Neural progenitor cell (in vitro differentiated cells): ENCODE measurements around the gene KCNA10. TPM values are rescaled to one million over a fixed set of nuclear protein-coding genes. Genes with fewer than 3 reads are reported as not detected.

Experiments used
- DNase-seq: peaks from one replicate; pipeline ENCODE4 v3.0.0-alpha.2; 2016; ENCODE audit warnings: low spot score
- H2AFZ ChIP-seq: fragments of 200-600 bp; sonication (generic); replicated peaks from 2 replicates; pipeline ENCODE4 v1.6.1; 2016; ENCODE audit warnings: antibody characterized with exemption
- H3F3A ChIP-seq: fragments of 200-600 bp; sonication (generic); 2 replicates; pipeline ENCODE4 v1.6.1; 2016; ENCODE audit warnings: antibody characterized with exemption, low read depth
- H3K27ac ChIP-seq: fragments of 200-600 bp; sonication (generic); 2 replicates; pipeline ENCODE4 v1.5.1; 2016; ENCODE audit warnings: mild to moderate bottlenecking
- H3K27me3 ChIP-seq: fragments of 200-600 bp; sonication (generic); 2 replicates; pipeline ENCODE4 v1.6.1; 2016; ENCODE audit warnings: mild to moderate bottlenecking, moderate library complexity
- H3K36me3 ChIP-seq: fragments of 200-600 bp; sonication (generic); 2 replicates; pipeline ENCODE4 v1.5.1; 2016
- H3K4me1 ChIP-seq: fragments of 200-600 bp; sonication (generic); 2 replicates; pipeline ENCODE4 v1.6.1; 2016; ENCODE audit warnings: mixed run types
- H3K4me2 ChIP-seq: fragments of 200-600 bp; sonication (generic); 2 replicates; pipeline ENCODE4 v1.6.1; 2016
- H3K4me3 ChIP-seq: fragments of 200-600 bp; sonication (generic); 2 replicates; pipeline ENCODE4 v1.5.1; 2016
- H3K79me2 ChIP-seq: fragments of 200-600 bp; sonication (generic); 2 replicates; pipeline ENCODE4 v1.6.1; 2016; ENCODE audit warnings: low read depth
- H3K9ac ChIP-seq: fragments of 200-600 bp; sonication (generic); 2 replicates; pipeline ENCODE4 v1.6.1; 2016
- H3K9me3 ChIP-seq: fragments of 200-600 bp; sonication (generic); 2 replicates; pipeline ENCODE4 v1.5.1; 2016; ENCODE audit warnings: low read depth
- H4K20me1 ChIP-seq: fragments of 200-600 bp; sonication (generic); 2 replicates; pipeline ENCODE4 v1.6.1; 2016; ENCODE audit warnings: low read depth
- H3K27ac Mint-ChIP-seq: 3 replicates; pipeline ENCODE4 v1.8.0; 2021; ENCODE audit warnings: mixed read lengths
- H3K27me3 Mint-ChIP-seq: 2 replicates; pipeline ENCODE4 v1.8.0; 2022; ENCODE audit warnings: low read depth, mild to moderate bottlenecking, inconsistent platforms, moderate library complexity, mixed read lengths; ENCODE audit not compliant: insufficient read depth
- H3K36me3 Mint-ChIP-seq: 3 replicates; pipeline ENCODE4 v1.8.0; 2021; ENCODE audit warnings: mixed read lengths
- H3K4me1 Mint-ChIP-seq: 3 replicates; pipeline ENCODE4 v1.8.0; 2021; ENCODE audit warnings: mixed read lengths
- H3K4me3 Mint-ChIP-seq: 3 replicates; pipeline ENCODE4 v1.8.0; 2021; ENCODE audit warnings: mild to moderate bottlenecking, moderate library complexity, mixed read lengths
- H3K9me3 Mint-ChIP-seq: 3 replicates; pipeline ENCODE4 v1.8.0; 2020; ENCODE audit warnings: mixed read lengths
- EZH2 ChIP-seq: fragments of 200-600 bp; sonication (generic); IDR thresholded peaks from 2 replicates; pipeline ENCODE4 v1.6.1; 2017; ENCODE audit warnings: antibody characterized with exemption, mild to moderate bottlenecking, moderate library complexity
- EZH2phosphoT487 ChIP-seq: fragments of 200-600 bp; sonication (generic); IDR thresholded peaks from 2 replicates; pipeline ENCODE4 v1.6.1; 2017; ENCODE audit warnings: antibody characterized with exemption
- total RNA-seq: library from RNA; depleted of rRNA; stranded (reverse); fragments of >200 nt; gene quantifications from 2 replicates; pipeline ENCODE4 v1.2.3, GENCODE V29; 2015; ENCODE audit warnings: low replicate concordance
- TF ChIP-seq, protein P1 (sequence below): fragments of 200-600 bp; sonication (generic); IDR thresholded peaks from 2 replicates; pipeline ENCODE4 v1.5.1; 2017; ENCODE audit warnings: antibody characterized with exemption, mild to moderate bottlenecking

Gene KCNA10
- total RNA-seq, 1 donor from 2014 or later = not detected

DNA sequence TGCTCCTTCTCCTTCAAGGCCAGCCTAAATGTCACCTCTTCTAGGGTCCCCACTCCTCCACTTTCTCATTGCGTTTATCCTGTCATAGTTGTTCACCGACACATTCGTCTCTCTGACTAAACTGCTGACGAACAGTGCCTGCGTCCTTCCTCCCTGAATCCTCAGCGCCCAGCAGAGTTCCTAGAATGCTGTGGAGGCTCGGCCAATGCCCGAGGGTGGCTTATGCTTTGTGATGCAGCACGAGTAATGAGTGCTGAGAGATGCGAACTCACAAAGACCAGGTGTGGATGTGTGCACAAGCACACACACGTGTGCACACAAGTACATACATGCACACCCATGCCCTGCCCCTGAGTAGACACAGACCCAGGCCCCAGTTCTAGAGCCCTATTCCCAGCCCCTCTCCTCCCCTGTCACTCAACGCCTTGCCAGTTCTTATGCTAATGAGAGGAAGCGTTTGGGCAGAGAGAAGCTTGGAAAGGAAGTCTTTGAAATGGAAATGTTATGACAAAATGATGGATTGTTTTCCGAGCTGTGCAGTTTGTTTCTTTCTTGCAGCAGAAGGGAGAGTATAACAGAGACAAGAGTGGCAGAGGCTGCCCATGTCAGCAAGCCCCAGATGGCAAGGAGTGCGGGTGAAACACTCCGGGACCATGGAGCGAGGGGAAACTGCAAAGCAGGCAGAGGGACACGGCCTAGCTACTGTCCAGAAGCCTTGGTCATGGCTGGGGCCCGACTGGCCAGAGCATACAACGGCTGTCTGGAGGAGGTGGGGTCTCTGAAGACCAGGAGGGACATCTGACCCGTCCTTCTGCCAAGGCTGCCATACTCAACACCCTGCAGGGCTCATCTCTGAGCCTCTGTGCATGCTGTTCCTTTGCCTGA lies 24.2 kb downstream of the KCNA10 start:
- H3K36me3 ChIP-seq = no peaks in the 10 kb centered on the region
- H3K4me3 ChIP-seq = no peak overlapping the region
- H3F3A ChIP-seq = no peaks in the 10 kb centered on the region
- H3K9me3 ChIP-seq = no peaks in the 10 kb centered on the region
- TF ChIP-seq, protein P1, sequence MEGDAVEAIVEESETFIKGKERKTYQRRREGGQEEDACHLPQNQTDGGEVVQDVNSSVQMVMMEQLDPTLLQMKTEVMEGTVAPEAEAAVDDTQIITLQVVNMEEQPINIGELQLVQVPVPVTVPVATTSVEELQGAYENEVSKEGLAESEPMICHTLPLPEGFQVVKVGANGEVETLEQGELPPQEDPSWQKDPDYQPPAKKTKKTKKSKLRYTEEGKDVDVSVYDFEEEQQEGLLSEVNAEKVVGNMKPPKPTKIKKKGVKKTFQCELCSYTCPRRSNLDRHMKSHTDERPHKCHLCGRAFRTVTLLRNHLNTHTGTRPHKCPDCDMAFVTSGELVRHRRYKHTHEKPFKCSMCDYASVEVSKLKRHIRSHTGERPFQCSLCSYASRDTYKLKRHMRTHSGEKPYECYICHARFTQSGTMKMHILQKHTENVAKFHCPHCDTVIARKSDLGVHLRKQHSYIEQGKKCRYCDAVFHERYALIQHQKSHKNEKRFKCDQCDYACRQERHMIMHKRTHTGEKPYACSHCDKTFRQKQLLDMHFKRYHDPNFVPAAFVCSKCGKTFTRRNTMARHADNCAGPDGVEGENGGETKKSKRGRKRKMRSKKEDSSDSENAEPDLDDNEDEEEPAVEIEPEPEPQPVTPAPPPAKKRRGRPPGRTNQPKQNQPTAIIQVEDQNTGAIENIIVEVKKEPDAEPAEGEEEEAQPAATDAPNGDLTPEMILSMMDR = no peak
- TF ChIP-seq EZH2 (no peak), EZH2phosphoT487 (no peak)
- H2AFZ ChIP-seq = peak overlapping the region; percentile 72
- H3K9me3 Mint-ChIP-seq = no peaks in the 10 kb centered on the region
- H3K4me1 ChIP-seq = peaks cover 6% of the 10 kb centered on the region
- H3K4me2 ChIP-seq = peak overlapping the region; percentile 10
- peak overlapping the region; percentile 3 for H3K4me3 Mint-ChIP-seq
- peaks cover 6% of the 10 kb centered on the region for H3K27me3 Mint-ChIP-seq
- no peak overlapping the region for H3K27ac ChIP-seq
- no peaks in the 10 kb centered on the region for H3K79me2 ChIP-seq
- no peaks in the 10 kb centered on the region for H4K20me1 ChIP-seq
- DNase-seq = peak; percentile 25
- H3K27ac Mint-ChIP-seq = peak overlapping the region; percentile 44
- H3K27me3 ChIP-seq = no peaks in the 10 kb centered on the region
- H3K9ac ChIP-seq = no peak overlapping the region
- no peaks in the 10 kb centered on the region for H3K36me3 Mint-ChIP-seq
- peaks cover 26% of the 10 kb centered on the region for H3K4me1 Mint-ChIP-seq

DNA sequence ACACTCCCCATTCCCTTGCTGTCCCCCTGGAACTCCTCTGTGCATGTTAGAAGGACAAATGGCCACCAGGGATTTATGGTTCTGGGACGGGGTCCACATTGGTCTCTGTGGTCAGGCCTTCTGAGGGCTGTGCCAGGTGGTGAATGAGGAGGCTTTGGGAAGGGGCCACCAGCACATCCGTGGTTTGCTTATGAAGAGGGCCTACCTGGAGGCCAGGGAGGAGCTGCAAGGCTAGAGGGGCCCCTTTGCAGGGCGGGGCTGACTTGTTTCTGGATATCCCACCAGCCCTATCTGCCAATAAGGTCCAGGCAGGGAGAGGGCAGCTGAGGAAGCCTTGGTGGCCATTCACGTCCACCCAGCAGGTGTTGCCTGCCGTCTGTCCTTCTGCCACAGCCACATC lies 24.9 kb downstream of the KCNA10 start:
- H3K4me3 ChIP-seq = no peak overlapping the region
- no peaks in the 10 kb centered on the region for H3K36me3 Mint-ChIP-seq
- no peaks in the 10 kb centered on the region for H3F3A ChIP-seq
- no peaks in the 10 kb centered on the region for H3K27me3 ChIP-seq
- no peaks in the 10 kb centered on the region for H3K36me3 ChIP-seq
- H3K79me2 ChIP-seq = no peaks in the 10 kb centered on the region
- peaks cover 26% of the 10 kb centered on the region for H3K4me1 Mint-ChIP-seq
- no peak overlapping the region for H3K27ac Mint-ChIP-seq
- no peak overlapping the region for H3K4me2 ChIP-seq
- DNase-seq = no peak
- H4K20me1 ChIP-seq = no peaks in the 10 kb centered on the region
- no peaks in the 10 kb centered on the region for H3K9me3 ChIP-seq
- H3K4me3 Mint-ChIP-seq = peak overlapping the region; percentile 3
- peaks cover 6% of the 10 kb centered on the region for H3K4me1 ChIP-seq
- no peak overlapping the region for H3K9ac ChIP-seq
- no peak overlapping the region for H3K27ac ChIP-seq
- TF ChIP-seq EZH2phosphoT487 (no peak), EZH2 (no peak)
- TF ChIP-seq, protein P1 = no peak
- H3K27me3 Mint-ChIP-seq = peaks cover 6% of the 10 kb centered on the region
- H2AFZ ChIP-seq = peak overlapping the region; percentile 72
- no peaks in the 10 kb centered on the region for H3K9me3 Mint-ChIP-seq

DNA sequence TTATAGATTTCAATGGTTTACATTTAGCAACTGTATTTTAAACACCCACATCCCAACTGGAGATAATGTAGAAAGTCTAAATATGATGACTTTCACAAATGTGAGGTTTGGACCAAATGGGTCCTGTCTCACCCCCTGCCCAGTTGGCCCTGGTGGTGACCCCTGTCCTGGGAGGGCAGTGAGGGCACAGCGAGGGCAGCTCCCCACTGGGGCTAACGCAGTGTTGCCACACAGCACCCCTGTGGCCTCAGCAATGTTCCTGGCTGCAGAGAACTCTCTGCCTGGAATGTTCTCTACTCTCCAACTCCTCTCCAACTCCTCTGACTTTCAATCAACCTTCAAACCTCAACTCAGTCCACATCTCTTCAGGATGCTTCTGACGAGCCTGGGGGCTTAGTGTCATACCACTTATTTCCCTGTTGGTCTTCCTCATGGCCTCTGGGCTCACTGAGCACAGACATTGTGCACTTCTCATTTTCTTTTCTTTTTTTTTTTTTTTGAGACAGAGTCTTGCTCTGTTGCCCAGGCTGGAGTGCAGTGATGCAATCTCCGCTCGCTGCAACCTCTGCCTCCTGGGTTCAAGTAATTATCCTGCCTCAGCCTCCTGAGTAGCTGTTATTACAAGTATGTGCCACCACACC lies 25.8 kb downstream of the KCNA10 start:
- Histone ChIP-seq H3K4me2 (no peak overlapping the region), H2AFZ (no peak overlapping the region), H3K79me2 (no peaks in the 10 kb centered on the region), H3K36me3 (no peaks in the 10 kb centered on the region), H3F3A (no peaks in the 10 kb centered on the region), H4K20me1 (no peaks in the 10 kb centered on the region), H3K9me3 (no peaks in the 10 kb centered on the region), H3K4me1 (peaks cover 6% of the 10 kb centered on the region), H3K4me3 (no peak overlapping the region), H3K9ac (no peak overlapping the region), H3K27ac (no peak overlapping the region), H3K27me3 (no peaks in the 10 kb centered on the region)
- Mint-ChIP-seq H3K27me3 (peaks cover 6% of the 10 kb centered on the region), H3K9me3 (no peaks in the 10 kb centered on the region), H3K4me3 (no peak overlapping the region), H3K36me3 (no peaks in the 10 kb centered on the region), H3K27ac (no peak overlapping the region), H3K4me1 (peaks cover 26% of the 10 kb centered on the region)
- TF ChIP-seq EZH2 = no peak
- no peak for TF ChIP-seq EZH2phosphoT487
- TF ChIP-seq, protein P1 = no peak
- no peak for DNase-seq
